ENCODE measurements around the gene CPNE7.

Gene CPNE7

DNA sequence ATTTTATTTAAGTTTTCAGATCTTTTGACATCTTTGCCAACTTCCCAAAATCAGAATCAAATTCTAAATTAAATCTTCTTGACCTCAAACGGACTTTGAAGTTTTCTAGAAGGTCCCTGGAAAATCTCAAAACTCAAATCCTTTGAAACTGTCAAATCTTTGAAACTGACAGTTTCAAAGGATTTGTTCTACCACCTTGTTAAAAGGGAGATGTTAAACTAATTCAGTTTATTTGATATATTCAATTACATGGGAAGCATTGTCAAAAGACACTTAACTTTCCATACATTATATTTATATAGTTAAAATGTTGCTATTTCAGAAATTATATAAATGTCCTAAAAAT lies 34.5 kb downstream of the CPNE7 start:
- no peak overlapping the region for H3K27ac ChIP-seq
- DNase-seq: no peak
- TF ChIP-seq, protein P1, sequence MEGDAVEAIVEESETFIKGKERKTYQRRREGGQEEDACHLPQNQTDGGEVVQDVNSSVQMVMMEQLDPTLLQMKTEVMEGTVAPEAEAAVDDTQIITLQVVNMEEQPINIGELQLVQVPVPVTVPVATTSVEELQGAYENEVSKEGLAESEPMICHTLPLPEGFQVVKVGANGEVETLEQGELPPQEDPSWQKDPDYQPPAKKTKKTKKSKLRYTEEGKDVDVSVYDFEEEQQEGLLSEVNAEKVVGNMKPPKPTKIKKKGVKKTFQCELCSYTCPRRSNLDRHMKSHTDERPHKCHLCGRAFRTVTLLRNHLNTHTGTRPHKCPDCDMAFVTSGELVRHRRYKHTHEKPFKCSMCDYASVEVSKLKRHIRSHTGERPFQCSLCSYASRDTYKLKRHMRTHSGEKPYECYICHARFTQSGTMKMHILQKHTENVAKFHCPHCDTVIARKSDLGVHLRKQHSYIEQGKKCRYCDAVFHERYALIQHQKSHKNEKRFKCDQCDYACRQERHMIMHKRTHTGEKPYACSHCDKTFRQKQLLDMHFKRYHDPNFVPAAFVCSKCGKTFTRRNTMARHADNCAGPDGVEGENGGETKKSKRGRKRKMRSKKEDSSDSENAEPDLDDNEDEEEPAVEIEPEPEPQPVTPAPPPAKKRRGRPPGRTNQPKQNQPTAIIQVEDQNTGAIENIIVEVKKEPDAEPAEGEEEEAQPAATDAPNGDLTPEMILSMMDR (IDR thresholded peaks at IDR 0.05; ENCODE audit: low read depth, low read length, missing control alignments): no peak
- H3K36me3 ChIP-seq (replicated peaks): no peaks in the 10 kb centered on the region
- no peak overlapping the region for H3K4me3 ChIP-seq (ENCODE audit: low read depth, low read length)
- H3K27me3 ChIP-seq (replicated peaks): no peaks in the 10 kb centered on the region
- in situ Hi-C loops (cut with HindIII; ENCODE audit: low pct_ligation_motif_present, low sequenced_read_pairs): no loop called here

DNA sequence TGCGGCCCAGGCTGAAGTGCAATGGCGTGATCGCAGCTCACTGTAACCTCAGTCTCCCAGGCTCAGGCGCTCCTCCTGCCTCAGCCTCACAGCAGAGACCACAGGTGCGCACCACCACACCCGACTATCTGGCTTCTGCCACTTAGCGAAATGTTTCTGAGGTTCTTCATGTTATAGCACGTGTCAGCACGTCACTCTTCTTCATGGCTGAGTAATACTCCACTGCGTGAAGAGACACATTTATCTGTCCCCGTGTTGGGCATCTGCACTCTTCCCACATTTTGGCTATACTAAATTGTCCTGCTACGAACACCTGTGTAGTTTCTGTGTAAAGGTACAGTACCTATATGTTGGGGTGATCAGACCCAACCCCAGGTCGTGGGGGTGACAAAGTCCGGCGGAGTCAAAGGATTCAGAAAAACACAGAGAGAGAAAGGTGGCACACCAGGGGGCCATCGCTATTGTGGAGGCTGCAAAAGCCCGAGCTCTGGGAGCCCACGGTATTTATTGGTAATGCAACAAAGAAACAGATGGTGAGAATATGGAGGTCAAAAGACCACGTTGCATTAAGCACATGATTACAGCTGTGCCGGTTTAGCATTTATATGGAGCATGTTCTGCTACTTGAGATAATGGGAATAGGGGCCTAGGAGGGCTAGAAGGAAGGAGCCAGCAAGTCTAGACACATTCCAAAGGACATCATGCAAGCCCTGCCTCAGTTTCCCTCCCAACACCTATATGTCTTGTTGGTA lies 37.0 kb downstream of the CPNE7 start:
- TF ChIP-seq, protein P1 (IDR thresholded peaks at IDR 0.05; ENCODE audit: low read depth, low read length, missing control alignments): no peak
- Histone ChIP-seq H3K36me3 (replicated peaks) (no peaks in the 10 kb centered on the region), H3K27me3 (replicated peaks) (no peaks in the 10 kb centered on the region), H3K27ac (no peak overlapping the region), H3K4me3 (ENCODE audit: low read depth, low read length) (no peak overlapping the region)
- in situ Hi-C loops (cut with HindIII; ENCODE audit: low pct_ligation_motif_present, low sequenced_read_pairs): no loop called here
- DNase-seq: no peak

DNA sequence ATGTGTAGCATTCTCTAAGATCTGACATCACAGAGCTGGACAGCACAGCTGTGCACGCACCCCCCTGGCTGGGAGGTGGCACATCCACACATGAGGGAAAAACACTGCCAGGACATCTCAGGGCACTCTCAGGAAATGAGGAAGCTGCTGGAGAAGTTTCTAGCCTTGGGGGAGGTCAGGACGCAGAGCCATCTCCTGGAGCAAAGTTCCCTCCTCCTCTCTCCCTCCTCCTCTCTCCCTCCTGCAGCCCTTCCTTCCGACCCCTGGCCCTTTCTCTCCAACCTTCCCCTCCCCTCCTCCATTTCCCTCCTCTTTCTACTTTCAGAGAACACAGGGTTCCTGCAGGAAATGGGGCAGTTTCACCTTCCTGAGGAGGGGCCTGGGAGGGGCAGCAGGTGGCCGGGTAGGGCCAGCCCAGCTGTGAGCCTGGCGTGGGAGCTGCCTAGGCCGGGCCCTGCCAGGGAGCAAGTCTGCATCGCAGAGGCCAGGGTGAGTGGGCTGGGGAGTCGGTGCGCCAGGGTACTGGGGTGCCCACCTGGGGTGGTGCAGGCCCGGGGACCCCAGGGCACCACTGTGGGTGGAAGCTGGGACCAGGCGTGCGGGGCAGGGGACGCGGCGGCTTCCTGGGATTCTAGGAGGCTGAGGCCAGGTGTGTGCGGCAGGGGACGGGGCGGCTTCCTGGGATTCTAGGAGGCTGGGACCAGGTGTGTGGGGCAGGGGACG lies 37.8 kb downstream of the CPNE7 start, which contains the start of gene DPEP1:
Gene DPEP1, plus strand, starts transcription at position 412 of the 723 bp plus-strand sequence. CDS start 16,769 bp downstream, outside the sequence.
- no peak within 1 kb of the TSS for H3K4me3 ChIP-seq (ENCODE audit: low read depth, low read length)
- H3K27ac ChIP-seq: no peak within 1 kb of the TSS
- DNase-seq: no peak
- TF ChIP-seq, protein P1 (IDR thresholded peaks at IDR 0.05; ENCODE audit: low read depth, low read length, missing control alignments): no peak
- H3K27me3 ChIP-seq (replicated peaks): no peaks in the 10 kb centered on the region
- in situ Hi-C loops (cut with HindIII; ENCODE audit: low pct_ligation_motif_present, low sequenced_read_pairs): no loop called here
- no peaks in the 10 kb centered on the region for H3K36me3 ChIP-seq (replicated peaks)

DNA sequence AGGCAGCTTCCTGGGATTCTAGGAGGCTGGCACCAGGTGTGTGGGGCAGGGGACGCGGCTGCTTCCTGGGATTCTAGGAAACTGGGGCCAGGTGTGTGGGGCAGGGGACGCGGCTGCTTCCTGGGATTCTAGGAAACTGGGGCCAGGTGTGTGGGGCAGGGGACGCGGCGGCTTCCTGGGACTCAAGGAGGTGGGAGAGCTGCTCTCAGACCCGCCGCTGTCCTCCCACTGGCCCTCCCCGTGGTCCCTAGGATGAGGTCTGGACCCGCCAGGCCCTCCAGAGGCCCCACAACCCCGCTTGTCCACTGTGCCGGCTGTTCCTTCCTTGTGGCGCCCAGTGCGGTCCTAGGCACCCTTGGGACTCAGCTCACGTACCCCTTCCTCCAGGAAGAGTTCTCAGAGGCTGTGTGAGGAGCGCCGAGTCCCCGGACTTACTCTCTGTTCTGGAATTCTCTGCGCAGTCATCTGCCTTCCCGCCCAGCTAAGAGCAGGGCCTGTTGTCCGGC lies 38.4 kb downstream of the CPNE7 start:
- Histone ChIP-seq H3K4me3 (ENCODE audit: low read depth, low read length) (no peak overlapping the region), H3K27me3 (replicated peaks) (no peaks in the 10 kb centered on the region), H3K36me3 (replicated peaks) (no peaks in the 10 kb centered on the region), H3K27ac (no peak overlapping the region)
- in situ Hi-C loops (cut with HindIII; ENCODE audit: low pct_ligation_motif_present, low sequenced_read_pairs): no loop called here
- no peak for DNase-seq
- TF ChIP-seq, protein P1 (IDR thresholded peaks at IDR 0.05; ENCODE audit: low read depth, low read length, missing control alignments): no peak

DNA sequence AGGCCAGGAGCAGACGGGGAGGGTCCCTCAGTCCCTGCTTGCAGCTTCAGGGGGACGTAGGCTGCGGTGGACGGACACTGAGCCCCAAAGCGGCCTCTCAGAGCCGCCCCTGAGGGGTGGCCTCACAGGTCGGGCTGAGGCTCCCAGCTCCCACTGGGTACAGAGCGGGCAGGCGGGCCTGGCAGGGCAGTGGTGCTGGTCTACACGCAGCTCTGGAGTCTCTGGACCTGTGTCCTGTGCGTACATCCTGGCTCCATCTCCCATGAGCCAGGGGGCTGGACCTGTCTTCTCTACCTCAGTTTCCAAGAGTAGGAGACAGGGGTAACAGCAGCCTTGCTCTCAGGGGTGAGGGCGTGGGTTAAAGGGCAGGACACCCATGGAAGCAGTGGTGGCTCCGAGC lies 39.6 kb downstream of the CPNE7 start:
- no peak overlapping the region for H3K27ac ChIP-seq
- no peak overlapping the region for H3K4me3 ChIP-seq (ENCODE audit: low read depth, low read length)
- no peaks in the 10 kb centered on the region for H3K27me3 ChIP-seq (replicated peaks)
- TF ChIP-seq, protein P1 (IDR thresholded peaks at IDR 0.05; ENCODE audit: low read depth, low read length, missing control alignments): no peak
- in situ Hi-C loops (cut with HindIII; ENCODE audit: low pct_ligation_motif_present, low sequenced_read_pairs): no loop called here
- DNase-seq: no peak
- no peaks in the 10 kb centered on the region for H3K36me3 ChIP-seq (replicated peaks)

Data from brain microvascular endothelial cell (primary cell).